Uterus (tissue), 2 donors: Measurements from ENCODE around the gene BOLA1.

Source experiments
- POLR2A ChIP-seq, 2 donors: fragments of 450-650 bp; IDR thresholded peaks; one replicate each; pipeline ENCODE4 v1.6.1; 2016; ENCODE audit warnings: antibody characterized with exemption in 2 of 2, mild to moderate bottlenecking in 1 of 2, moderate library complexity in 1 of 2
- TF ChIP-seq, protein P1 (sequence below), 4 experiments: fragments of 200-600 bp in 2 of 4; fragments of 450-650 bp in 2 of 4; sonication (generic) in 2 of 4; IDR thresholded peaks; one replicate each; pipeline ENCODE4 v1.5.1; 2016 to 2019; ENCODE audit warnings: antibody characterized with exemption in 4 of 4, mild to moderate bottlenecking in 2 of 4, moderate library complexity in 1 of 4

- TF ChIP-seq, protein P1, sequence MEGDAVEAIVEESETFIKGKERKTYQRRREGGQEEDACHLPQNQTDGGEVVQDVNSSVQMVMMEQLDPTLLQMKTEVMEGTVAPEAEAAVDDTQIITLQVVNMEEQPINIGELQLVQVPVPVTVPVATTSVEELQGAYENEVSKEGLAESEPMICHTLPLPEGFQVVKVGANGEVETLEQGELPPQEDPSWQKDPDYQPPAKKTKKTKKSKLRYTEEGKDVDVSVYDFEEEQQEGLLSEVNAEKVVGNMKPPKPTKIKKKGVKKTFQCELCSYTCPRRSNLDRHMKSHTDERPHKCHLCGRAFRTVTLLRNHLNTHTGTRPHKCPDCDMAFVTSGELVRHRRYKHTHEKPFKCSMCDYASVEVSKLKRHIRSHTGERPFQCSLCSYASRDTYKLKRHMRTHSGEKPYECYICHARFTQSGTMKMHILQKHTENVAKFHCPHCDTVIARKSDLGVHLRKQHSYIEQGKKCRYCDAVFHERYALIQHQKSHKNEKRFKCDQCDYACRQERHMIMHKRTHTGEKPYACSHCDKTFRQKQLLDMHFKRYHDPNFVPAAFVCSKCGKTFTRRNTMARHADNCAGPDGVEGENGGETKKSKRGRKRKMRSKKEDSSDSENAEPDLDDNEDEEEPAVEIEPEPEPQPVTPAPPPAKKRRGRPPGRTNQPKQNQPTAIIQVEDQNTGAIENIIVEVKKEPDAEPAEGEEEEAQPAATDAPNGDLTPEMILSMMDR (IDR thresholded peaks at IDR 0.05) = no peak
- TF ChIP-seq POLR2A (IDR thresholded peaks at IDR 0.05) = no peak
Observed at GRCh38 chr1:149929856-149930255, 30.5 kb downstream of the BOLA1 start.
